Gastroesophageal sphincter (tissue), 3 donors: ENCODE measurements around the gene HSFX1.

Experiments used
- EP300 ChIP-seq: sonication (generic); formaldehyde crosslinking; IDR thresholded peaks from one replicate; pipeline ENCODE4 v1.6.1; 2017; ENCODE audit warnings: antibody characterized with exemption, mild to moderate bottlenecking
- POLR2AphosphoS5 ChIP-seq: sonication (generic); formaldehyde crosslinking; IDR thresholded peaks from one replicate; pipeline ENCODE4 v1.6.1; 2017; ENCODE audit warnings: antibody characterized with exemption
- TF ChIP-seq, protein P1 (sequence below), 4 experiments: fragments of 200-600 bp in 2 of 4; fragments of 450-650 bp in 2 of 4; sonication (generic) in 1 of 4; IDR thresholded peaks; one replicate each; pipeline ENCODE4 v1.5.1; 2017 to 2019; ENCODE audit warnings: antibody characterized with exemption in 4 of 4, mild to moderate bottlenecking in 2 of 4, moderate library complexity in 2 of 4

DNA sequence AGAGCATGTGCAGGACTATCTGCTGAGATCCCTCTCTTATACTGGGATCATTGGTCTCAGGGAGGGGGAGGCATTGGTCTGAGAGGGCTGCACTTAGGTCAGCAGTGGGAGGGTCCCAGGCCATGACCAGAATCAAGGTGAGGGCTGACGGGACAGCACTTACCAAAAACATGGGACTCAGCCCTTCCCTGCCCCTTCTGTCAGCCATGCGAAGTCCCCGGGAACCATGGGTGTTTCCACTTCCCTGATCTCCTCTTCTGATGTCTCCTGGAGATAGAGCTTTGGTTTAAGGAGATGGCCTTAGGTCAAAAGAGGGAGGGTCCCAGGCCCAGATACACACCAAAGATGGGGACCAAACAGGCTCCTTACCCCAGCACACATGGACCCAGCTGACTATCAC, 12.9 kb upstream of the HSFX1 start:
- no peak for TF ChIP-seq EP300
- TF ChIP-seq, protein P1, sequence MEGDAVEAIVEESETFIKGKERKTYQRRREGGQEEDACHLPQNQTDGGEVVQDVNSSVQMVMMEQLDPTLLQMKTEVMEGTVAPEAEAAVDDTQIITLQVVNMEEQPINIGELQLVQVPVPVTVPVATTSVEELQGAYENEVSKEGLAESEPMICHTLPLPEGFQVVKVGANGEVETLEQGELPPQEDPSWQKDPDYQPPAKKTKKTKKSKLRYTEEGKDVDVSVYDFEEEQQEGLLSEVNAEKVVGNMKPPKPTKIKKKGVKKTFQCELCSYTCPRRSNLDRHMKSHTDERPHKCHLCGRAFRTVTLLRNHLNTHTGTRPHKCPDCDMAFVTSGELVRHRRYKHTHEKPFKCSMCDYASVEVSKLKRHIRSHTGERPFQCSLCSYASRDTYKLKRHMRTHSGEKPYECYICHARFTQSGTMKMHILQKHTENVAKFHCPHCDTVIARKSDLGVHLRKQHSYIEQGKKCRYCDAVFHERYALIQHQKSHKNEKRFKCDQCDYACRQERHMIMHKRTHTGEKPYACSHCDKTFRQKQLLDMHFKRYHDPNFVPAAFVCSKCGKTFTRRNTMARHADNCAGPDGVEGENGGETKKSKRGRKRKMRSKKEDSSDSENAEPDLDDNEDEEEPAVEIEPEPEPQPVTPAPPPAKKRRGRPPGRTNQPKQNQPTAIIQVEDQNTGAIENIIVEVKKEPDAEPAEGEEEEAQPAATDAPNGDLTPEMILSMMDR (IDR thresholded peaks at IDR 0.05): no peak
- TF ChIP-seq POLR2AphosphoS5: no peak
